GM18951 (cell line): ENCODE data around the gene BTK.

Experiments used
- POLR2A ChIP-seq: IDR thresholded peaks from 4 replicates; pipeline ENCODE4 v1.6.1; 2011; ENCODE audit warnings: mild to moderate bottlenecking; ENCODE audit not compliant: insufficient read length, insufficient read depth; ENCODE audit errors: extremely low read depth
- in situ Hi-C: fragments of 300-500 bp; cut with MboI; formaldehyde crosslinking; loops from one replicate; pipeline ENCODE4 v1.12.0; 2022; ENCODE audit warnings: low sequenced_read_pairs, mixed read lengths, inconsistent platforms; ENCODE audit not compliant: unreplicated experiment

The BTK gene

DNA sequence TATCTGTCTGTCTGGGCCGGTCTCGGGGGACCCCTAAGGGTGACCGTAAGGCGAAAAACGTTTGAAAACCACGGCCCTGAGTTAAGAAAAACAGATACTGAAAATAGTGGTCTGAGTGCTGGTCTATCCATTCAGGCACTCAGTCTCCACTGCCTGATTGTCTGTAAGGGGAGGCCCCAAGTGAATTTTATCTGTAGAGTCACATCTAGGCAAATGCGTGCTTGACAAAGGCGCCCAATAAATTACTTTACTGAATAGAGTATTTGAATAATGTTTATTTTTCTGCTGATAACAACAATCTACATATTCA lies 22.5 kb upstream of the BTK start:
- in situ Hi-C loops: loop anchor here (25.0 kb wide), 1 partner anchor 179 kb away; no protein-coding TSS in a partner anchor
- TF ChIP-seq POLR2A: no peak

DNA sequence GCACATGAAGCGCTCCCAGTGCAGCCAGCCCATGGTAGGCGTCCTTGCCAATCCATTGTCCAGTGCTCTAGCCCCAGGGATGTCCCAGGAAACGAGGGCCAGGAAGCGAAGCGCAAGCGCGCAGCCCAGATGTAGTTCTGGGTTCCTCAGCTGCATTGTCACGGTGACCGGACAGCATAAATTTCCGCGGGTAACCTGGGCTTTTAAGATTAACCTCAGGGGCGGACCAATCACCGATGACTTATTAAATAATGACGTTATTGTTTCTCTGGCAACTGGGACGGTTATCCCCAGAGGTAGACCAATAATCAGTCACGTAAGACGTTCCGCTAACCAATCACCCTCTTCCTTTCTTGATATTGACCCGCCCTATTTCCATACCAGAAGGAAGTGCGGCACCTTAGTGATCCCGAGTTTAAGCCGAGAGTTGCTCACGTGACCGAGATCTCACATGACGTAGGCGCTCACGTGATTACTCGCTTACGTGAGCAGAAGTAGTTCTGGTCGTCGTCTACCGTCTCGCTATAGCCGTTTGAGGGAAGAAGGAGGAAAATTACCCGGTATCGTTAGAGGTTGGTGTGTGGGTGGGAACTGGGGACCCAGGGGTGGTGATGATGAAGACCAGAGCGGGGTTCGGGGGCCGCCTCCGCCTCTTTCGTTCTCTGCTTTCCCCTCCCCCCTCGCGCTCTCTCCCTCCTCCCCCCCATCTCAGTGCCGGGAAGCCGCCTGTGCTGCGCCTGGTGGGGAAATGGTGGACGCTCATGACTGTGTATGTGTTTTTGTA lies 21.9 kb upstream of the BTK start, which contains the start of the genes GLA and HNRNPH2:
TSS of gene GLA (minus strand) at position 178 of the 784 bp plus-strand sequence. CDS start at position 156, 22 bp downstream.
TSS of gene HNRNPH2 (plus strand) at position 475 of the 784 bp plus-strand sequence. CDS start 3,767 bp downstream, outside the sequence.
- in situ Hi-C loops: loop anchor here (25.0 kb wide), 1 partner anchor 179 kb away; no protein-coding TSS in a partner anchor
- peak; percentile 60 for TF ChIP-seq POLR2A

- in situ Hi-C loops: loop anchor here (25.0 kb wide), 1 partner anchor 180 kb away; no protein-coding TSS in a partner anchor
- TF ChIP-seq POLR2A: no peak
Observed at GRCh38 chrX:101407167-101407747, 21.3 kb upstream of the BTK start.

DNA sequence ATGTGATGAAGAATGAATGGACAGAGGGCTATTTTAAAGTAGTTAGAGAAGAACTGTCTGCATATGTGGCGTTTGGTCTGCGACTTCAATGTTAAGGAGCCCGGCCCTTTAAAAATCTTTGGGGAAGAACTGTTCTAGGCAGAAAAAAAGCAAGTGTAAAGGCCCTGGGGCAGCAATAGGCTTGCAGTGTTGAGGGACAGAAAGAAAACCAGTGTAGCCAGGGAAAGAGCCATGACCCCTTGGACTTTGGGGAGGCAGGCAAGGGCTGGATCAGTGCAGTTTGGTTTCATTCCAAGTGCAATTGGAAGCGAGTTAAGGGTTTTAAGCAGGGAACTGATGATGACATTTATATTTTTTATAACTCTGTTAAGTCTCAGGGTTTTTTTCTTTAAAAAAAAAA lies 13.8 kb upstream of the BTK start:
- in situ Hi-C loops: loop anchor here (25.0 kb wide), 1 partner anchor 187 kb away; no protein-coding TSS in a partner anchor
- TF ChIP-seq POLR2A: no peak

- no peak for TF ChIP-seq POLR2A
- in situ Hi-C loops: no loop called here
Observed at GRCh38 chrX:101398694-101399093, 12.7 kb upstream of the BTK start.

- in situ Hi-C loops: no loop called here
- no peak for TF ChIP-seq POLR2A
Observed at GRCh38 chrX:101397779-101398178, 11.8 kb upstream of the BTK start.

- no peak for TF ChIP-seq POLR2A
- in situ Hi-C loops: no loop called here
Observed at GRCh38 chrX:101395789-101396188, 9.8 kb upstream of the BTK start.

DNA sequence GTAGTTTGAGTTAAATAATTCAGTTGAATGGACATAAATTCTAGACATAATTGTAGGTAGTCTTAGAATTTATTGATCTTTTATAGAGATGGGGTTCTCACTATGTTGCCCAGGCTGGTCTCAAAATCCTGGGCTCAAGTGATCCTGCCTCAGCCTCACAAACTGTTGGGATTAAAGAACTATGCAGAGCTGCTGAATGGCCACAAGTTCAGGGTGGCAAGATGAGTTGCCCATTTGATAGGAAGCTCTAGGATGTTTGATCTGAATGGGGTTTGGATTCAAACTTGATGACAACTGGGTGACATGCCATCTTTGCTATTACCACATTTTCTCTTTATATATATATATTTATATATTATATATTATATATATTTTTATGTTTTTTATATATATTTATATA lies 8.4 kb upstream of the BTK start:
- no peak for TF ChIP-seq POLR2A
- in situ Hi-C loops: no loop called here

GRCh38 chrX:101393530-101394305 lies 7.7 kb upstream of the BTK start:
- in situ Hi-C loops: no loop called here
- no peak for TF ChIP-seq POLR2A

- TF ChIP-seq POLR2A: peak; percentile 5
- in situ Hi-C loops: no loop called here
Observed at GRCh38 chrX:101391831-101392230, 5.8 kb upstream of the BTK start.

DNA sequence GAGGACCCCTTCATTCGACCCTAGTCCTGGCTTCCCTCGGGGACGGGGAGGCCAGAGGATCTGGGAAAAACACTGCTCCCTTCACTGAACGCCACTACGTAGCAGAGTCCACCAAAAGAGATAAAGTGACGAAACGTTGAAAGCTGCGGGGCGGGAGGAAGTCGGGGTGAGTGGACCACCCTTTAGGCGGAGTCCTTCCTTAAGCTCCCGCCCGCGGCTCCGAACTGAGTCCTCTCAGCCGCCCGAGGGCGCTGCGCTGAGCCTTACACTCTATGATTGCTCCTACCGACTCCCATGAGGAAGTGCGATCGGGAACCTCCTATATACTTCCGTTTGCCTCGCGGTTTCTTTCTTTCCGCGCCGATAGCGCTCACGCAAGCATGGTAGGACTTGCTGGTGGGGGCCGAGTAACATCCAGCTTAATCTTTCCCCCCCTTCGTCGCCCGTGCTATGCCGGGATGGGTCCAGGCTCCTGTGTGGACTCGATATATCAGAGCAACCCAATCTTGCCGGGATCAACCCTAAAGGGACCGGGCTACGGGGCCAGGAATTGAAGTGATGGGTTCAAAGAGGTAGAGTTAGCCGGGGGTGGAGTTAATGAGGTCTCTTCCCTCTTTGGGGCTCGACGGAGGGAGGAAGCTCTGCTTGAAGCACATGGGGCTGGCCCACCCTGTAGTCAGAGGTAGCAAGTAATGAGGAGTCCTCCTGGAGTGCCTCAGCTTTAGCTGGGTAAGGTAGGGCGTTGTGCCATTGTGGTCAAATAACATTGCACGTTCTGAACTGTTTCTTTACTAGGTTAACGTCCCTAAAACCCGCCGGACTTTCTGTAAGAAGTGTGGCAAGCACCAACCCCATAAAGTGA lies 4.9 kb upstream of the BTK start, which contains the start of gene RPL36A:
TSS of gene RPL36A (plus strand) at position 348 of the 862 bp plus-strand sequence. CDS start at position 381, 33 bp downstream.
- in situ Hi-C loops: no loop called here

GRCh38 chrX:101388604-101389003 lies 2.6 kb upstream of the BTK start:
- in situ Hi-C loops: no loop called here

More for the DNA sequence above, 4.9 kb upstream of the BTK start, which contains the start of gene RPL36A:
- TF ChIP-seq POLR2A: peak; percentile 91

GRCh38 chrX:101386542-101386885 lies 523 bp upstream of the BTK start:
- no peak for TF ChIP-seq POLR2A
- in situ Hi-C loops: no loop called here

More at GRCh38 chrX:101388604-101389003, 2.6 kb upstream of the BTK start:
- TF ChIP-seq POLR2A: no peak
